Fibroblast of the aortic adventitia (primary cell): ENCODE results near the gene OGFOD3. TPM values are rescaled to one million over a fixed set of nuclear protein-coding genes. Genes with fewer than 3 reads are reported as not detected.

Experiments used
- DNase-seq: peaks from one replicate; pipeline ENCODE4 v3.0.0-alpha.2; 2010; ENCODE audit warnings: low read depth
- H3K4me3 ChIP-seq: 2 replicates; pipeline ENCODE4 v1.5.1; 2011; ENCODE audit warnings: low read depth, mild to moderate bottlenecking, control low read depth, low read length, moderate library complexity
- CTCF ChIP-seq: IDR thresholded peaks from 2 replicates; pipeline ENCODE4 v1.5.1; 2011; ENCODE audit warnings: mild to moderate bottlenecking, low read length, control low read depth, inconsistent platforms; ENCODE audit not compliant: insufficient read depth
- total RNA-seq: library from RNA; depleted of rRNA; stranded (reverse); fragments of >200 nt; gene quantifications from 2 replicates; pipeline ENCODE4 v1.2.3, GENCODE V29; 2012; ENCODE audit warnings: low replicate concordance

The OGFOD3 gene
- total RNA-seq, 1 donor = 18.7 TPM

- H3K4me3 ChIP-seq = no peak overlapping the region
- no peak for TF ChIP-seq CTCF
- no peak for DNase-seq
Measured at GRCh38 chr17:82440991-82441627, 22.7 kb upstream of the OGFOD3 start.

GRCh38 chr17:82440469-82440981 is 22.1 kb upstream of the OGFOD3 start:
- TF ChIP-seq CTCF = no peak
- no peak for DNase-seq
- H3K4me3 ChIP-seq = no peak overlapping the region

- no peak for TF ChIP-seq CTCF
- DNase-seq = no peak
- no peak overlapping the region for H3K4me3 ChIP-seq
Measured at GRCh38 chr17:82439829-82440365, 21.5 kb upstream of the OGFOD3 start.

GRCh38 chr17:82439194-82439828 is 20.9 kb upstream of the OGFOD3 start:
- no peak overlapping the region for H3K4me3 ChIP-seq
- DNase-seq = no peak
- no peak for TF ChIP-seq CTCF

- DNase-seq = no peak
- no peak for TF ChIP-seq CTCF
- H3K4me3 ChIP-seq = no peak overlapping the region
Measured at GRCh38 chr17:82438401-82439193, 20.2 kb upstream of the OGFOD3 start.

GRCh38 chr17:82437325-82437668 is 18.9 kb upstream of the OGFOD3 start:
- no peak for TF ChIP-seq CTCF
- no peak for DNase-seq
- no peak overlapping the region for H3K4me3 ChIP-seq
